ENCODE data around the gene ZBTB48.

GRCh38 chr1:6585841-6586240, 6.0 kb downstream of the ZBTB48 start:
- no peak for TF ChIP-seq CTCF (IDR thresholded peaks at IDR 0.05)
- no peak for TF ChIP-seq POLR2A (IDR thresholded peaks at IDR 0.05)

Measured in heart left ventricle (tissue), 13 donors.